B cell (primary cell): ENCODE measurements around the gene TBC1D14.

ENCODE experiments used
- EZH2 ChIP-seq: IDR thresholded peaks from 2 replicates; pipeline ENCODE4 v1.6.1; 2012; ENCODE audit warnings: borderline replicate concordance, low read depth, mild to moderate bottlenecking, moderate library complexity, low read length; ENCODE audit not compliant: insufficient read depth, poor library complexity, severe bottlenecking
- TF ChIP-seq, protein P1 (sequence below): fragments of 200-600 bp; IDR thresholded peaks from one replicate; pipeline ENCODE4 v1.8.0; 2022; ENCODE audit warnings: antibody characterized with exemption, mild to moderate bottlenecking

GRCh38 chr4:7013175-7013574 lies 103.5 kb downstream of the TBC1D14 start:
- TF ChIP-seq, protein P1, sequence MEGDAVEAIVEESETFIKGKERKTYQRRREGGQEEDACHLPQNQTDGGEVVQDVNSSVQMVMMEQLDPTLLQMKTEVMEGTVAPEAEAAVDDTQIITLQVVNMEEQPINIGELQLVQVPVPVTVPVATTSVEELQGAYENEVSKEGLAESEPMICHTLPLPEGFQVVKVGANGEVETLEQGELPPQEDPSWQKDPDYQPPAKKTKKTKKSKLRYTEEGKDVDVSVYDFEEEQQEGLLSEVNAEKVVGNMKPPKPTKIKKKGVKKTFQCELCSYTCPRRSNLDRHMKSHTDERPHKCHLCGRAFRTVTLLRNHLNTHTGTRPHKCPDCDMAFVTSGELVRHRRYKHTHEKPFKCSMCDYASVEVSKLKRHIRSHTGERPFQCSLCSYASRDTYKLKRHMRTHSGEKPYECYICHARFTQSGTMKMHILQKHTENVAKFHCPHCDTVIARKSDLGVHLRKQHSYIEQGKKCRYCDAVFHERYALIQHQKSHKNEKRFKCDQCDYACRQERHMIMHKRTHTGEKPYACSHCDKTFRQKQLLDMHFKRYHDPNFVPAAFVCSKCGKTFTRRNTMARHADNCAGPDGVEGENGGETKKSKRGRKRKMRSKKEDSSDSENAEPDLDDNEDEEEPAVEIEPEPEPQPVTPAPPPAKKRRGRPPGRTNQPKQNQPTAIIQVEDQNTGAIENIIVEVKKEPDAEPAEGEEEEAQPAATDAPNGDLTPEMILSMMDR = no peak
- no peak for TF ChIP-seq EZH2
